ENCODE results near the gene ANGPTL5.
A peak's percentile ranks its signal among the peaks of the same experiment; 100 is the strongest.
"Not testable (repeated sequence)": the region's sequence is repeated elsewhere in the genome, so short reads cannot be mapped to it uniquely, and the experiment has no call there.

Gene ANGPTL5

DNA sequence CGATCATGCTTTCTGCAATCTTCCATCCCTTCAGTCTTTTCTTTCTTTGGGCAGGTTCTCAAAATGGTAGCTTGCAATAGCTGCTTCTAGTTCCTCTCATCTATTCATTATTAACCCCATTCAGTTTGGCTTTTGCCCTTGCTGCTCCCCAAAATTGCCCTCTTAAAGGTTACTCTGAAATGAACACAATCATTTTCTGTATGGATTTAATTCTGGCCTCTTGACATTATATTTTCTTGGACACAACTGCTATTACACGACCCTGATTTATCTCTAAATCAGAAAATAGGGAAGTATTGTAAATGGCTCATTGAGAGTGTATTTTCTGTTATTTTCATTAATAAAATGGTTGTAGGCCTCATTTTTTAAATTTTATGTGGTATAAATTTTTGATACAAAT, at the start of gene ANGPTL5:
Gene ANGPTL5 (minus strand): TSS at position 101 of the 400 bp plus-strand sequence. CDS start 8,613 bp downstream, outside the sequence.
- peak within 1 kb of the TSS; percentile 50; the same call in 1 of the 2 replicates for H3K9ac ChIP-seq (ENCODE audit: low read depth, low read length)
- H3K27me3 ChIP-seq (ENCODE audit: control insufficient read depth, insufficient read depth, low read length): no peaks in the 10 kb centered on the region
- H3K4me3 ChIP-seq (ENCODE audit: low read depth, low read length): peak within 1 kb of the TSS; percentile 86
- H3K9me3 ChIP-seq (ENCODE audit: control insufficient read depth, insufficient read depth, low read length): no peaks in the 10 kb centered on the region
- no peaks in the 10 kb centered on the region for H3K36me3 ChIP-seq (ENCODE audit: control insufficient read depth, insufficient read depth, low read length)
- H3K27ac ChIP-seq (ENCODE audit: low read depth, low read length): peak within 1 kb of the TSS; percentile 74
- peaks cover 16% of the 10 kb centered on the region for H3K4me1 ChIP-seq (ENCODE audit: control insufficient read depth, insufficient read depth, low read length)

DNA sequence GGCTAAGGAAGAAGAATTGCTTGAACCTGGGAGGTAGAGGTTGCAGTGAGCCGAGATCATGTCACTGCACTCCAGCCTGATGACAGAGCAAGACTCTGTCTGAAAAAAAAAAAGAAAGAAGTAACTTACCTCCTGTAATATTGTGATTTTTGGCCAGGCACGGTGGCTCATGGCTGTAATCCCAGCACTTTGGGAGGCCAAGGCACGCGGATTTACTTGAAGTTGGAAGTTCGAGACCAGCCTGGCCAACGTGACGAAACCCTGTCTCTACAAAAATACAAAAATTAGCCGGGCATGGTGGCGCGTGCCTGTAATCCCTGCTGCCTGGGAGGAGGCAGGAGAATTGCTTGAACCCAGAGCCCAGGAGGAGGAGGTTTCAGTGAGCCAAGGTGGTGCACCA, 47.9 kb upstream of the ANGPTL5 start:
- H3K27me3 ChIP-seq (ENCODE audit: control insufficient read depth, insufficient read depth, low read length); H3K27ac ChIP-seq (ENCODE audit: low read depth, low read length); H3K36me3 ChIP-seq (ENCODE audit: control insufficient read depth, insufficient read depth, low read length): not testable (repeated sequence)

DNA sequence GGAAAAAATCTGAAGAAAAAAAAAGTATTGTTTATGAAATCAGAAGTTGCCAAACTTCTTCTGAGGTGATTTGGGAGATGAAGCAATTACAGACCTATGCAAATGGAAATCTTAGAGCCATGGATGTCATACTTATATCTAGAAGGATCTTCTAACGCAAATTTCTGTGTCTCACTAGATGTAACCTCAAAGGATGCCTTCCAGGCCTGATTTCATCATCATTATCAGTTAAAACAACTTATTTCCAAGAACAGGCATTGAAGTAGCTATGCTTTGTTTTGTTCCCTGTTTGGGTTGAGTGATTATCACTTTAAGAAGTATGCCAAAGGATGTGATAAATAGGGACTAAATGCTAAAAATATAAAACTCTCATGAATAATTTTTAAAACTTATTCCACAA, 43.9 kb upstream of the ANGPTL5 start:
- Histone ChIP-seq H3K4me1 (ENCODE audit: control insufficient read depth, insufficient read depth, low read length) (no peaks in the 10 kb centered on the region), H3K27ac (ENCODE audit: low read depth, low read length) (no peak overlapping the region), H3K9ac (ENCODE audit: low read depth, low read length) (no peak overlapping the region), H3K9me3 (ENCODE audit: control insufficient read depth, insufficient read depth, low read length) (no peaks in the 10 kb centered on the region), H3K27me3 (ENCODE audit: control insufficient read depth, insufficient read depth, low read length) (no peaks in the 10 kb centered on the region), H3K4me3 (ENCODE audit: low read depth, low read length) (no peak overlapping the region), H3K36me3 (ENCODE audit: control insufficient read depth, insufficient read depth, low read length) (no peaks in the 10 kb centered on the region)

More for the DNA sequence above, 47.9 kb upstream of the ANGPTL5 start:
- not testable (repeated sequence) for H3K4me3 ChIP-seq (ENCODE audit: low read depth, low read length); H3K9me3 ChIP-seq (ENCODE audit: control insufficient read depth, insufficient read depth, low read length); H3K9ac ChIP-seq (ENCODE audit: low read depth, low read length); H3K4me1 ChIP-seq (ENCODE audit: control insufficient read depth, insufficient read depth, low read length)

DNA sequence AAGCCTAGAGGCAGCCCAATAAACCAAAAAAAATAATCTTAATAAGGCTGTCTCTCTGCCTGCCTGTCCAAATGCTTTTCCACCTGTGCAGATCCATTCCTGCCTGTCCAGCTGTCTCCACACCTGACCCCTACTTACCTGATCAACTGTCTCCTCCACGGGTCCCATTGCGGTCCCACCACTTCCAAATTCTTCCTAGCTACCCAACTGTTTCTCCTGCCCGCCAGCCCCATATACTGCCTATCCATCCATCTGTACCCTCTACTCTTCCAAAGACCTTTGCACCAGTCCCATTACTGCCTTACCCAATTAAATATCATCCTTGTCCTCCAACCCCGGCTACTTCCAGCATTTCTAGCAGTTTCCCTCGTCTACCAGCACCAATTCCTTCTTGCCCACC, 39.4 kb upstream of the ANGPTL5 start:
- H3K27ac ChIP-seq (ENCODE audit: low read depth, low read length): no peak overlapping the region
- no peaks in the 10 kb centered on the region for H3K27me3 ChIP-seq (ENCODE audit: control insufficient read depth, insufficient read depth, low read length)
- H3K9me3 ChIP-seq (ENCODE audit: control insufficient read depth, insufficient read depth, low read length): no peaks in the 10 kb centered on the region
- H3K4me3 ChIP-seq (ENCODE audit: low read depth, low read length): no peak overlapping the region
- no peaks in the 10 kb centered on the region for H3K36me3 ChIP-seq (ENCODE audit: control insufficient read depth, insufficient read depth, low read length)
- H3K9ac ChIP-seq (ENCODE audit: low read depth, low read length): no peak overlapping the region
- H3K4me1 ChIP-seq (ENCODE audit: control insufficient read depth, insufficient read depth, low read length): no peaks in the 10 kb centered on the region

DNA sequence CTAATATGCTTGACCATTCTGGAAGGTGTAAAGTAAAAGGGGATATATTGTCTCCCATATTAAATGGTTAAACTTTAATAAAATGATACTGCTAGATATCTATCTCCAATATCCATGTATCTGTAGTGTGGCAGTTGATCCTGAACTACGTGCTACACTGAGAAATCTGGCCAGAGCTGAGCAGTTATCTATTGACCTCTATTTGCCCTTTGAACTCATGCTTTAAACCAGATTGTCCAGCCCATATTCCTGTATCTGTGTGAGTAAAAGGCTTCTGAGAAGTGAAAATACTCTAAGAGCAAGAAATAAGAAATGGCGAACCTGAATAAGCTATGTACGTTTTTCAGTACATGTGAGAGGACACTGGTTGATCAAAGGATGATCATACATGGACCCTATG, 39.0 kb upstream of the ANGPTL5 start:
- Histone ChIP-seq H3K27me3 (ENCODE audit: control insufficient read depth, insufficient read depth, low read length) (no peaks in the 10 kb centered on the region), H3K9ac (ENCODE audit: low read depth, low read length) (no peak overlapping the region), H3K27ac (ENCODE audit: low read depth, low read length) (no peak overlapping the region), H3K36me3 (ENCODE audit: control insufficient read depth, insufficient read depth, low read length) (no peaks in the 10 kb centered on the region), H3K4me3 (ENCODE audit: low read depth, low read length) (no peak overlapping the region), H3K9me3 (ENCODE audit: control insufficient read depth, insufficient read depth, low read length) (no peaks in the 10 kb centered on the region), H3K4me1 (ENCODE audit: control insufficient read depth, insufficient read depth, low read length) (no peaks in the 10 kb centered on the region)

DNA sequence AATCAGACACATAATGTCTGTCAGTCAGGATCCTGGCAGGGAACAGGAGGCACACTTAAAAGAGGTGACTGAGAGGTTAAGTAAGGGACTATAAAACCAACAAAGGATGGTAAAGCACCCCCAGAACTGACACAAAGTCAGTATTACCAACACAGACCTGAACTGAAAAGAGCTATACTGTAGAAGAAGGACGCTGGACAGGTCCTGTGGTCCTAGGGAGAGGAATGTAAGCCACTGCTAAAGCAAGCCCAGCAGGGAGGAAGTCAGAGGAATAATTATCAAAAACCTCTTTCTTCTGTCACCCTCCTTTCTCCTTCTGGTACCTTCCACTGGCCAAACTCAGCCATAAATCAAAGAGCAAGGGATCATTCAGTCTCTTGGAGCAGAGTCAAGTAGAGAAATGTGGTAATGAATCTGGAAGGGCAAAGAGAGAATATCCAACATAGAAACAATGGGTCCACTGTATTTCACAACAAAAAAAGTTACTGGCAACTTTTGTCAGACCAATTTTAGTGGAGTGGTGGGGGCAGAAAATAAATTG, 33.4 kb upstream of the ANGPTL5 start:
- Histone ChIP-seq H3K9ac (ENCODE audit: low read depth, low read length) (no peak overlapping the region), H3K27me3 (ENCODE audit: control insufficient read depth, insufficient read depth, low read length) (no peaks in the 10 kb centered on the region), H3K4me1 (ENCODE audit: control insufficient read depth, insufficient read depth, low read length) (no peaks in the 10 kb centered on the region)

DNA sequence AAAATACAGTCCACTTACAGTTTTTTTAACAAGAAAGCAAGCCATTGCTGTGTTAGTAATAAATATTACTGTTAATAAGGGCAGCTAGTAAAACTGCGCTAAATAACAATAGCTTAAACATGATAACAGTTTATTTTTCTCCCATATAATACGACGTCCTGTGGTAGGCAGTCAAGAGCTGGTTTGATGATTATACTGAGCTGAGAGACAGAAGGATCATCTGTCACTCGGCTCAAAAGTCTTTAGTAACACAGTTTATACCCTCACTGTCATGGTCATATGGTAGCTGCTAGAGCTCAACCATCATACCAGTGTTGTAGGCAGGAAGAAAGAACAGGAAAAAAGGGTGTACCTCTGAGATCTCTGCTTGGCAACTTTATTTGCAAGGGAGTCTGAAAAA, 29.1 kb upstream of the ANGPTL5 start:
- Histone ChIP-seq H3K36me3 (ENCODE audit: control insufficient read depth, insufficient read depth, low read length) (no peaks in the 10 kb centered on the region), H3K4me3 (ENCODE audit: low read depth, low read length) (no peak overlapping the region), H3K27me3 (ENCODE audit: control insufficient read depth, insufficient read depth, low read length) (no peaks in the 10 kb centered on the region), H3K9me3 (ENCODE audit: control insufficient read depth, insufficient read depth, low read length) (no peaks in the 10 kb centered on the region), H3K27ac (ENCODE audit: low read depth, low read length) (no peak overlapping the region), H3K9ac (ENCODE audit: low read depth, low read length) (no peak overlapping the region), H3K4me1 (ENCODE audit: control insufficient read depth, insufficient read depth, low read length) (no peaks in the 10 kb centered on the region)

More for the DNA sequence above, 33.4 kb upstream of the ANGPTL5 start:
- H3K36me3 ChIP-seq (ENCODE audit: control insufficient read depth, insufficient read depth, low read length): no peaks in the 10 kb centered on the region
- no peak overlapping the region for H3K27ac ChIP-seq (ENCODE audit: low read depth, low read length)
- H3K9me3 ChIP-seq (ENCODE audit: control insufficient read depth, insufficient read depth, low read length): no peaks in the 10 kb centered on the region
- no peak overlapping the region for H3K4me3 ChIP-seq (ENCODE audit: low read depth, low read length)

DNA sequence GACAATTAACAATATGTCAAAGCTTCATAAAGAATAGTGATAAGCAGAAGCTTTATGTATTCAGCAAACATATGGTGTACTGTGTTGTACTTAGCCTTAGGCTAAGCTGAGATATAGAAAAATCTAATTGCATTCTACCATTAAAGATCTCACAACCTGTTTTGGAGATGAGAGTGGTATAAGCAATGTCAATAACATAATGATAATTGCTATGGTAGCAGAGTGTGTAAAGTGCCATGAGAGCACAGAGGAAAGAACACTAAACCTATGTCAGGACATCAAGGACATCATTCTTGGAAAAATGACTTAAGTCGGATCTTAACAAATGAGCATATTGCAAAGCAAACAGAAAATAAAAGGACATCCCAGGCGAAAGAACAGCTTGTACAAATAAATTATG, 28.6 kb upstream of the ANGPTL5 start:
- Histone ChIP-seq H3K36me3 (ENCODE audit: control insufficient read depth, insufficient read depth, low read length) (no peaks in the 10 kb centered on the region), H3K4me3 (ENCODE audit: low read depth, low read length) (no peak overlapping the region), H3K9ac (ENCODE audit: low read depth, low read length) (no peak overlapping the region), H3K27ac (ENCODE audit: low read depth, low read length) (no peak overlapping the region), H3K27me3 (ENCODE audit: control insufficient read depth, insufficient read depth, low read length) (no peaks in the 10 kb centered on the region), H3K4me1 (ENCODE audit: control insufficient read depth, insufficient read depth, low read length) (no peaks in the 10 kb centered on the region), H3K9me3 (ENCODE audit: control insufficient read depth, insufficient read depth, low read length) (no peaks in the 10 kb centered on the region)

DNA sequence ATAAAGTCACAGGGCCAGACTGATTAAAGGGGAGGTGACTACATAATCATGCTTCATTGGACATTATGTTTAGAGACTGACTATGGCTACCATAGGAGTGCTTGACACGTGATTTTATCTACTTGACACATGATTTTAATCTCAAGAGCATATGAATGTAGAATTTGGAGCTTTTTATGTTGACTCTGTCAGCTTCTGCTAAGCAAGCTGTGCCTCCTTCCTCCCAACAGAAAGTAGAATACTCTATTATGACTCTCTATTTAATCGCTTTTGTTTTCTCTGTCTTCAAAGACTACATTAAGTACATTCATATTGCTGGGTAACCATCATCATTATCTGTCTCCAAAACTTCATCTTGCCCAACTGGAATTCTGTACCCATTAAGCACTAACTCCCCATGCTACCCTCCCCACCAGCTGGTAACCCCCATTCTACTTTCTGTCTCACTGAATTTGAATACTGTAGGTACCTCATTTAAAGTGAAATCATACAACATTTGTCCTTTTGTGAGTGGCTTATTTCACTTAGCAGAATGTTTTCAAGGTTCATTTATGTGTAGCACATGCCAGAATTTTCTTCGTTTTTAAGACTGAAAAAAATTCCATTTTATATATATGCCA, 24.7 kb upstream of the ANGPTL5 start:
- H3K36me3 ChIP-seq (ENCODE audit: control insufficient read depth, insufficient read depth, low read length): no peaks in the 10 kb centered on the region
- H3K27me3 ChIP-seq (ENCODE audit: control insufficient read depth, insufficient read depth, low read length): no peaks in the 10 kb centered on the region
- no peak overlapping the region for H3K27ac ChIP-seq (ENCODE audit: low read depth, low read length)
- H3K4me1 ChIP-seq (ENCODE audit: control insufficient read depth, insufficient read depth, low read length): no peaks in the 10 kb centered on the region
- H3K4me3 ChIP-seq (ENCODE audit: low read depth, low read length): no peak overlapping the region
- no peaks in the 10 kb centered on the region for H3K9me3 ChIP-seq (ENCODE audit: control insufficient read depth, insufficient read depth, low read length)
- H3K9ac ChIP-seq (ENCODE audit: low read depth, low read length): no peak overlapping the region

DNA sequence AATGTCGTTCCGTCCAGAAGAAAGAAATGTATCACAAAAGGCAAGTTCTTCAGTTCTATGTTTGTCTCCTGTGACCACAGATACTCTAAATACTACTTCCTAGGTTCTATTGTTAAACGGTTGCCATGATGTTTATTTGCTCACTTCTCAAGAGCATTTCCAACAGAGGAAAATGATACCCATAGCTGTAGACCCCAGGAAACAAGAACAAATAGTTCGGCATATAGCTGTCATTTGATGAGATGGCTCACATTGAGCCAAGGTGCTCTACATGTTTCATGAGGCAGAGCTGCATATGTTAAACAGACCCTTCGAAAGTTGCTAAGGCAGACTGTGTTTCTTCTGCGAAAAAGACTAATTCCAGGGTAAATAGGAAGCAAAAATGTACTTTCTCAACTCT, 15.4 kb upstream of the ANGPTL5 start:
- no peaks in the 10 kb centered on the region for H3K27me3 ChIP-seq (ENCODE audit: control insufficient read depth, insufficient read depth, low read length)
- no peaks in the 10 kb centered on the region for H3K9me3 ChIP-seq (ENCODE audit: control insufficient read depth, insufficient read depth, low read length)
- no peaks in the 10 kb centered on the region for H3K4me1 ChIP-seq (ENCODE audit: control insufficient read depth, insufficient read depth, low read length)
- H3K36me3 ChIP-seq (ENCODE audit: control insufficient read depth, insufficient read depth, low read length): no peaks in the 10 kb centered on the region
- no peak overlapping the region for H3K4me3 ChIP-seq (ENCODE audit: low read depth, low read length)
- H3K9ac ChIP-seq (ENCODE audit: low read depth, low read length): no peak overlapping the region
- H3K27ac ChIP-seq (ENCODE audit: low read depth, low read length): no peak overlapping the region

DNA sequence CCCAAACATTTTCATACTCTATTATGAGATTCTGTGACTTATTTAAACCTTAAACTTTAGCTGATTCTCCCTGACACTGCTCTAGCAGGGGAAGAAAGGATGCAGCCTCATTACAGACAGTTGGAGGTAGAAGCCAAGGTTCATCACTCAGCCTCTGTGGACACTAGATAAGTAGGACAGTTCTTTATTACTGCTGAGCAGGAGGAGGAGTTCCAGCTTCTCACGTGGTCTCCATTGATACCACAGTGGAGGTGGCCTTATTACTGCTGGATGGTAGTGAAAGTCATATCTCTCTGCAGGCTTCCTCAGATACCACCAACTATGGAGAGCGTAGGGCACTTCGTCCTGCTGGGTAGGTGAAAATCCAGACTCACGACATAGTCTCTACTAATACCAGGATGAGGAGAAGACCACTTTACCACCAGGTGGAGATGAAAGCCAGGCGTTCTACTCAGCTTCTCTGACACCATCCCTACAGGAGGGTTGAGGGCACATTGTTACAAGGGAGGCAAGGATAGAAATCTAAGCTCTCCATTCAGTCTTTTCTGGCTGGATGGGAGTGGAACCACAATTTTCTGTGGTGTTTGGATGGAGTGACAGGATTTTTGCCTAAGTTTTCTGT, 13.1 kb upstream of the ANGPTL5 start:
- Histone ChIP-seq H3K27ac (ENCODE audit: low read depth, low read length) (no peak overlapping the region), H3K4me1 (ENCODE audit: control insufficient read depth, insufficient read depth, low read length) (no peaks in the 10 kb centered on the region), H3K9ac (ENCODE audit: low read depth, low read length) (no peak overlapping the region), H3K27me3 (ENCODE audit: control insufficient read depth, insufficient read depth, low read length) (no peaks in the 10 kb centered on the region), H3K4me3 (ENCODE audit: low read depth, low read length) (no peak overlapping the region), H3K9me3 (ENCODE audit: control insufficient read depth, insufficient read depth, low read length) (no peaks in the 10 kb centered on the region), H3K36me3 (ENCODE audit: control insufficient read depth, insufficient read depth, low read length) (no peaks in the 10 kb centered on the region)
